Liver (tissue), 9 donors: Measurements from ENCODE around the gene DLEC1. TPM values are rescaled to one million over a fixed set of nuclear protein-coding genes. Genes with fewer than 3 reads are reported as not detected.

Source experiments
- DNase-seq: peaks from one replicate; pipeline ENCODE4 v3.0.0-alpha.2; 2017; ENCODE audit warnings: low spot score
- H3K27ac ChIP-seq, 2 donors: one replicate each; pipeline ENCODE4 v1.7.0; 2013; ENCODE audit warnings: inconsistent platforms in 2 of 2, low read length in 2 of 2, control low read depth in 1 of 2, low read depth in 1 of 2, mild to moderate bottlenecking in 1 of 2
- H3K27me3 ChIP-seq, 4 donors: one replicate each; pipeline versions ENCODE4 v1.6.1 to v1.7.0; 2013; ENCODE audit warnings: low read length in 3 of 4, inconsistent platforms in 1 of 4, mild to moderate bottlenecking in 1 of 4, moderate library complexity in 1 of 4; ENCODE audit not compliant: control insufficient read depth in 4 of 4, insufficient read depth in 4 of 4
- H3K36me3 ChIP-seq, 4 donors: one replicate each; pipeline versions ENCODE4 v1.6.1 to v1.7.0; 2013; ENCODE audit warnings: low read length in 3 of 4, mild to moderate bottlenecking in 3 of 4, low read depth in 1 of 4, moderate library complexity in 1 of 4; ENCODE audit not compliant: control insufficient read depth in 4 of 4, insufficient read depth in 3 of 4
- H3K4me1 ChIP-seq, 4 donors: one replicate each; pipeline versions ENCODE4 v1.6.1 to v1.7.0; 2013; ENCODE audit warnings: low read length in 3 of 4, mild to moderate bottlenecking in 3 of 4, moderate library complexity in 1 of 4; ENCODE audit not compliant: control insufficient read depth in 4 of 4, insufficient read depth in 4 of 4
- H3K4me3 ChIP-seq, 3 donors: one replicate each; pipeline versions ENCODE4 v1.6.1 to v1.7.0; 2013; ENCODE audit warnings: low read length in 3 of 3, control low read depth in 1 of 3, low read depth in 1 of 3, mild to moderate bottlenecking in 1 of 3
- H3K9ac ChIP-seq, 2 donors: one replicate each; pipeline ENCODE4 v1.7.0; 2013; ENCODE audit warnings: low read length in 2 of 2, mild to moderate bottlenecking in 2 of 2, moderate library complexity in 2 of 2, control low read depth in 1 of 2, low read depth in 1 of 2
- H3K9me3 ChIP-seq, 4 donors: one replicate each; pipeline versions ENCODE4 v1.6.1 to v1.7.0; 2013; ENCODE audit warnings: low read length in 3 of 4; ENCODE audit not compliant: control insufficient read depth in 4 of 4
- CTCF ChIP-seq: fragments of 150-350 bp; IDR thresholded peaks from 2 replicates; pipeline ENCODE4 v1.5.1; 2017; ENCODE audit warnings: improper control_type of control experiment, low read depth, low read length; ENCODE audit not compliant: missing input control
- EGR1 ChIP-seq, 2 donors: IDR thresholded peaks; 2 replicates each; pipeline ENCODE4 v1.6.1; 2016 to 2018; ENCODE audit warnings: antibody characterized with exemption in 2 of 2, low read depth in 2 of 2
- FOXA1 ChIP-seq: IDR thresholded peaks from 2 replicates; pipeline ENCODE4 v1.6.1; 2016; ENCODE audit warnings: antibody characterized with exemption
- FOXA2 ChIP-seq: IDR thresholded peaks from 2 replicates; pipeline ENCODE4 v1.6.1; 2016; ENCODE audit warnings: antibody characterized with exemption
- GABPA ChIP-seq, 2 donors: IDR thresholded peaks in 1 of 2; conservative IDR thresholded peaks in 1 of 2; 2 replicates each; pipeline ENCODE4 v1.6.1; 2016; ENCODE audit warnings: antibody characterized with exemption in 2 of 2, mild to moderate bottlenecking in 1 of 2, moderate library complexity in 1 of 2
- HNF4A ChIP-seq, 2 donors: conservative IDR thresholded peaks; 2 replicates each; pipeline ENCODE4 v1.6.1; 2016; ENCODE audit warnings: antibody characterized with exemption in 2 of 2, mild to moderate bottlenecking in 2 of 2
- HNF4G ChIP-seq: IDR thresholded peaks from 2 replicates; pipeline ENCODE4 v1.6.1; 2016; ENCODE audit warnings: antibody characterized with exemption
- JUND ChIP-seq, 2 donors: IDR thresholded peaks; 2 replicates each; pipeline ENCODE4 v1.6.1; 2016; ENCODE audit warnings: antibody characterized with exemption in 2 of 2
- MAX ChIP-seq: IDR thresholded peaks from 2 replicates; pipeline ENCODE4 v1.6.1; 2016; ENCODE audit warnings: antibody characterized with exemption
- RAD21 ChIP-seq, 2 donors: IDR thresholded peaks; 2 replicates each; pipeline ENCODE4 v1.6.1; 2016; ENCODE audit warnings: antibody characterized with exemption in 2 of 2, mild to moderate bottlenecking in 2 of 2
- REST ChIP-seq: IDR thresholded peaks from 2 replicates; pipeline ENCODE4 v1.6.1; 2016; ENCODE audit warnings: antibody characterized with exemption, mild to moderate bottlenecking
- SP1 ChIP-seq: IDR thresholded peaks from 2 replicates; pipeline ENCODE4 v1.6.1; 2018; ENCODE audit warnings: antibody characterized with exemption, mild to moderate bottlenecking
- TAF1 ChIP-seq: conservative IDR thresholded peaks from 2 replicates; pipeline ENCODE4 v1.6.1; 2016; ENCODE audit warnings: antibody characterized with exemption, mild to moderate bottlenecking
- YY1 ChIP-seq: IDR thresholded peaks from 2 replicates; pipeline ENCODE4 v1.6.1; 2016; ENCODE audit warnings: antibody characterized with exemption, mild to moderate bottlenecking
- ZBTB33 ChIP-seq: IDR thresholded peaks from 2 replicates; pipeline ENCODE4 v1.6.1; 2016; ENCODE audit warnings: antibody characterized with exemption
- WGBS: extraction: QIAGEN DNeasy Blood & Tissue Kit; methylation state at CpG from one replicate; pipeline ENCODE4 v1.1.7; 2013; 5-methylcytosine and 5-hydroxymethylcytosine counted together
- polyA plus RNA-seq, 2 donors: library from polyadenylated mRNA; stranded (reverse) in 1 of 2; unstranded in 1 of 2; fragments of 200-250 nt in 1 of 2; fragments of >200 nt in 1 of 2; fragmentation: Nextera tagmentation in 1 of 2; extraction: Ambion mirVana in 1 of 2; gene quantifications; one replicate each; pipeline versions ENCODE4 v1.2.1 to v1.2.3, GENCODE V29; 2013 to 2015
- total RNA-seq, 2 donors: library from RNA; depleted of rRNA; stranded (reverse); fragments of >200 nt; gene quantifications; one replicate each; pipeline ENCODE4 v1.2.3, GENCODE V29; 2014
- donor health status: healthy.
- donor health status: healthy.
- donor health status: healthy.
- donor health status: healthy.
- donor health status: healthy.

DLEC1 gene
- total and polyA plus RNA-seq, 4 donors, result 0.09 to 0.63 (median 0.30) TPM

GRCh38 chr3:37993067-37993455 is 45.9 kb upstream of the DLEC1 start:
- WGBS, result 74% methylated on average over 8 of the region's 8 CpGs
- no peaks in the 10 kb centered on the region for H3K36me3 ChIP-seq
- no peaks in the 10 kb centered on the region for H3K27me3 ChIP-seq
- no peak for DNase-seq
- no peak overlapping the region for H3K9ac ChIP-seq
- peaks cover 0 to 8% (median 3%) of the 10 kb centered on the region in 4 donors for H3K4me1 ChIP-seq
- TF ChIP-seq FOXA2, result no peak
- TF ChIP-seq YY1, result no peak
- no peak for TF ChIP-seq REST
- no peak for TF ChIP-seq HNF4G
- peak overlapping the region in 1 of 2 donors; percentile 79 for H3K27ac ChIP-seq
- no peaks in the 10 kb centered on the region for H3K9me3 ChIP-seq
- H3K4me3 ChIP-seq, result no peak overlapping the region

- H3K9me3 ChIP-seq, result no peaks in the 10 kb centered on the region
- H3K4me3 ChIP-seq, result peak overlapping the region in 1 of 3 donors; percentile 40
- WGBS, result 74% methylated on average over 6 of the region's 6 CpGs
- H3K4me1 ChIP-seq, result peaks cover 0 to 12% (median 5%) of the 10 kb centered on the region in 4 donors
- no peaks in the 10 kb centered on the region for H3K27me3 ChIP-seq
- no peaks in the 10 kb centered on the region for H3K36me3 ChIP-seq
- no peak for DNase-seq
- H3K27ac ChIP-seq, result peak overlapping the region; percentile 70 to 79
- H3K9ac ChIP-seq, result peak overlapping the region in 1 of 2 donors; percentile 24
- TF ChIP-seq JUND (IDR thresholded peaks at IDR 0.05) (no peak), HNF4A (conservative IDR thresholded peaks at IDR 0.05) (no peak), MAX (no peak), FOXA2 (no peak), FOXA1 (no peak)
Measured at GRCh38 chr3:37993460-37993819, 45.6 kb upstream of the DLEC1 start.

- no peaks in the 10 kb centered on the region for H3K27me3 ChIP-seq
- H3K36me3 ChIP-seq, result no peaks in the 10 kb centered on the region
- peak overlapping the region; percentile 24 to 57 for H3K9ac ChIP-seq
- peak overlapping the region; percentile 37 to 63 (median 40) for H3K4me3 ChIP-seq
- peaks cover 0 to 15% (median 7%) of the 10 kb centered on the region in 4 donors for H3K4me1 ChIP-seq
- TF ChIP-seq GABPA (IDR thresholded peaks at IDR 0.05 in 1 of 2, conservative IDR thresholded peaks at IDR 0.05 in 1 of 2) (peak in 1 of 2 donors; percentile 66), EGR1 (IDR thresholded peaks at IDR 0.05; ENCODE audit: low read depth in 2 of 2) (peak; percentile 96 to 98), SP1 (peak; percentile 24), TAF1 (no peak), HNF4A (conservative IDR thresholded peaks at IDR 0.05) (peak in 1 of 2 donors; percentile 16), CTCF (no peak), ZBTB33 (no peak), REST (no peak), RAD21 (IDR thresholded peaks at IDR 0.05) (peak in 1 of 2 donors; percentile 36), YY1 (peak; percentile 38)
- DNase-seq, result peak; percentile 70
- no peaks in the 10 kb centered on the region for H3K9me3 ChIP-seq
- peak overlapping the region; percentile 70 to 79 for H3K27ac ChIP-seq
- 20% methylated on average over 49 of the region's 49 CpGs for WGBS
Measured at GRCh38 chr3:37993820-37994638, 45.0 kb upstream of the DLEC1 start.
